Fibroblast of lung (primary cell): ENCODE results near the gene AMACR. TPM values are rescaled to one million over a fixed set of nuclear protein-coding genes. Genes with fewer than 3 reads are reported as not detected.

Source experiments
- DNase-seq, 2 donors: peaks; one replicate each; pipeline versions ENCODE4 v3.0.0 to v3.0.0-alpha.2; 2010; ENCODE audit warnings: low read depth in 2 of 2
- H2AFZ ChIP-seq: 2 replicates; pipeline ENCODE4 v1.5.1; 2012; ENCODE audit warnings: low read length, control low read depth, inconsistent platforms
- H3K27ac ChIP-seq: 2 replicates; pipeline ENCODE4 v1.5.1; 2011; ENCODE audit warnings: low read length, control low read depth; ENCODE audit not compliant: insufficient read depth
- H3K27me3 ChIP-seq: 2 replicates; pipeline ENCODE4 v1.5.1; 2011; ENCODE audit warnings: mild to moderate bottlenecking, low read length; ENCODE audit not compliant: control insufficient read depth, insufficient read depth
- H3K36me3 ChIP-seq: 2 replicates; pipeline ENCODE4 v1.5.1; 2011; ENCODE audit warnings: low read length; ENCODE audit not compliant: control insufficient read depth, insufficient read depth
- H3K4me1 ChIP-seq: 2 replicates; pipeline ENCODE4 v1.5.1; 2011; ENCODE audit warnings: low read length; ENCODE audit not compliant: control insufficient read depth, insufficient read depth; ENCODE audit errors: extremely low read depth
- H3K4me2 ChIP-seq: 2 replicates; pipeline ENCODE4 v1.5.1; 2011; ENCODE audit warnings: low read length, control low read depth; ENCODE audit not compliant: insufficient read depth; ENCODE audit errors: extremely low read depth
- H3K4me3 ChIP-seq, 4 experiments: fragments of 200-600 bp in 1 of 4; sonication (generic) in 1 of 4; replicated peaks in 1 of 4; 2 replicates each; pipeline ENCODE4 v1.5.1; 2011 to 2016; ENCODE audit warnings: low read length in 4 of 4, low read depth in 3 of 4, mild to moderate bottlenecking in 3 of 4, control low read depth in 2 of 4, inconsistent platforms in 1 of 4, mixed read lengths in 1 of 4; ENCODE audit not compliant: insufficient read depth in 1 of 4; ENCODE audit errors: control extremely low read depth in 1 of 4
- H3K79me2 ChIP-seq: 2 replicates; pipeline ENCODE4 v1.5.1; 2012; ENCODE audit warnings: mild to moderate bottlenecking, low read length, inconsistent platforms; ENCODE audit not compliant: control insufficient read depth, insufficient read depth
- H3K9ac ChIP-seq: 2 replicates; pipeline ENCODE4 v1.5.1; 2011; ENCODE audit warnings: mild to moderate bottlenecking, low read length, control low read depth; ENCODE audit not compliant: insufficient read depth
- H3K9me3 ChIP-seq: 2 replicates; pipeline ENCODE4 v1.5.1; 2012; ENCODE audit warnings: low read depth, low read length; ENCODE audit not compliant: control insufficient read depth, insufficient read depth
- H4K20me1 ChIP-seq: 2 replicates; pipeline ENCODE4 v1.5.1; 2011; ENCODE audit warnings: low read length; ENCODE audit not compliant: control insufficient read depth, insufficient read depth; ENCODE audit errors: extremely low read depth
- EZH2 ChIP-seq: IDR thresholded peaks from 2 replicates; pipeline ENCODE4 v1.5.1; 2012; ENCODE audit warnings: low read length, control low read depth, mild to moderate bottlenecking; ENCODE audit errors: missing control alignments
- polyA plus RNA-seq, 2 donors: library from polyadenylated mRNA; depleted of rRNA in 1 of 2; stranded (reverse) in 1 of 2; unstranded in 1 of 2; fragments of >200 nt; gene quantifications; 2 replicates each; pipeline ENCODE4 v1.2.1, GENCODE V29; 2011 to 2012; ENCODE audit warnings: missing spikeins in 1 of 2
- total RNA-seq: library from RNA; depleted of rRNA; stranded (reverse); fragments of >200 nt; gene quantifications from 2 replicates; pipeline ENCODE4 v1.2.1, GENCODE V29; 2014
- TF ChIP-seq, protein P1 (sequence below), 2 donors: IDR thresholded peaks in 1 of 2; conservative IDR thresholded peaks in 1 of 2; 1 replicate in 1 of 2; 2 replicates in 1 of 2; pipeline ENCODE4 v1.5.1; 2011 to 2012; ENCODE audit warnings: low read length in 2 of 2, control low read depth in 1 of 2, inconsistent platforms in 1 of 2, low read depth in 1 of 2, mild to moderate bottlenecking in 1 of 2

The AMACR gene
- total and polyA plus RNA-seq, 2 donors (not counting 1 experiment from before 2014, with no cell fraction given) = 7.6 to 14.2 TPM

DNA sequence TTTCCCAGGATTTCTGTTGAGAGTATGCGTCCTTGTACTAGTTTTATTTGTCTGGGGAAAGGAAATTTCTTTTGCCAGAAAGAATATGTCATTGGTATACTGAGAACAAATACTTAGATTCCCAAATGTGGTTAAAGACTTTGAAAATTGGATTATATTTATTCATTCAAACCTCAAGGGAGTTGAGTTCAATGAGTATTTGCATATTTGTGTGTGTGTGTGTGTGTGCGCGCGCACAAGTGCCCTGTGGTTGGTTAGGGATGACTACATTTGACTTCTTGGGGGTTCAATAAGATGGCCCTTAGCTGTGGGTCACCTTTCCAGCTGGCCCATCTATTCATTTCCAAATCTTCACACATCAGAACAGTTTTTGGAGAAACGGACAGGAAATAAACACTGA is 66.8 kb downstream of the AMACR start:
- Histone ChIP-seq H2AFZ (no peak overlapping the region), H3K79me2 (no peaks in the 10 kb centered on the region), H3K36me3 (no peaks in the 10 kb centered on the region), H3K9me3 (no peaks in the 10 kb centered on the region), H3K4me3 (no peak overlapping the region), H3K27me3 (peaks cover 43% of the 10 kb centered on the region), H3K9ac (no peak overlapping the region), H3K4me1 (no peaks in the 10 kb centered on the region), H3K4me2 (no peak overlapping the region), H3K27ac (no peak overlapping the region), H4K20me1 (no peaks in the 10 kb centered on the region)
- no peak for TF ChIP-seq EZH2
- TF ChIP-seq, protein P1, sequence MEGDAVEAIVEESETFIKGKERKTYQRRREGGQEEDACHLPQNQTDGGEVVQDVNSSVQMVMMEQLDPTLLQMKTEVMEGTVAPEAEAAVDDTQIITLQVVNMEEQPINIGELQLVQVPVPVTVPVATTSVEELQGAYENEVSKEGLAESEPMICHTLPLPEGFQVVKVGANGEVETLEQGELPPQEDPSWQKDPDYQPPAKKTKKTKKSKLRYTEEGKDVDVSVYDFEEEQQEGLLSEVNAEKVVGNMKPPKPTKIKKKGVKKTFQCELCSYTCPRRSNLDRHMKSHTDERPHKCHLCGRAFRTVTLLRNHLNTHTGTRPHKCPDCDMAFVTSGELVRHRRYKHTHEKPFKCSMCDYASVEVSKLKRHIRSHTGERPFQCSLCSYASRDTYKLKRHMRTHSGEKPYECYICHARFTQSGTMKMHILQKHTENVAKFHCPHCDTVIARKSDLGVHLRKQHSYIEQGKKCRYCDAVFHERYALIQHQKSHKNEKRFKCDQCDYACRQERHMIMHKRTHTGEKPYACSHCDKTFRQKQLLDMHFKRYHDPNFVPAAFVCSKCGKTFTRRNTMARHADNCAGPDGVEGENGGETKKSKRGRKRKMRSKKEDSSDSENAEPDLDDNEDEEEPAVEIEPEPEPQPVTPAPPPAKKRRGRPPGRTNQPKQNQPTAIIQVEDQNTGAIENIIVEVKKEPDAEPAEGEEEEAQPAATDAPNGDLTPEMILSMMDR (conservative IDR thresholded peaks at IDR 0.05 in 1 of 2, IDR thresholded peaks at IDR 0.05 in 1 of 2; ENCODE audit: low read depth in 1 of 2, low read length in 2 of 2) = no peak
- DNase-seq = no peak

DNA sequence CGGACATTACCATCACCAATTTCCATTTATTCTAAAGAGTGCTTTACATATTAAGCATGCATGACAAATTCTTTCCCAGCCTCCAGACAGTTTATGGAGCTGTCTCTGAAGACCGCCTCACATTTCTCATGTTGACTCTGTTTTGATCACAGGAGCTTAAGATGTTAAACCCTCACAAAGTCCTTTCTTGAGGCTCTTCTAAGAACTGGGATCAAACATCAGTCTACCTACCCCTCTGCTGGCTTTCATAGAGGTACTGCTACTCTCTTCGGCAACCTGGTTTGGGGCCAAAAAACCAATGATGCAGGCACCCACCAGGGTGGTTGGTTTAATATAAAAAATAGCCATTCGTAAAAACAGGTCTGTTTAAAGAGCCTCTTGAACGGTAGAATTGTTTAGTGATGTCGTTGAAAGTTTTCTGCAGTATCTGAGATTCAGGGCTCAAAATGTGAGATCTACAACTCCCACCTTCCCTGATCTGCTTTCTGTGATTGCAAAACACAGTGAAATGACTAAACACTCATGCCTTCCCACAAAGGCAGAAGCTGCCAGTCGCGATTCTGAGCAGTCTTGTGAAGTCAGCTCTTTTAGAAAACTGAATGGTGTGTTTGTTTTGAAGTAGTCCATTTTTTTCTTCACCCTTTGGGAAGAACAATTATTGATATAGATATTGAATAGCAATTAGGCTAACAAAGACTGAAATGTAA is 68.1 kb downstream of the AMACR start:
- Histone ChIP-seq H4K20me1 (no peaks in the 10 kb centered on the region), H3K4me3 (no peak overlapping the region), H3K9me3 (no peaks in the 10 kb centered on the region), H3K4me1 (no peaks in the 10 kb centered on the region), H3K79me2 (no peaks in the 10 kb centered on the region), H3K36me3 (no peaks in the 10 kb centered on the region), H3K9ac (no peak overlapping the region), H3K27me3 (peaks cover 43% of the 10 kb centered on the region), H3K27ac (no peak overlapping the region), H2AFZ (no peak overlapping the region), H3K4me2 (no peak overlapping the region)
- peak; percentile 29 to 49 for DNase-seq
- no peak for TF ChIP-seq EZH2
- TF ChIP-seq, protein P1 (conservative IDR thresholded peaks at IDR 0.05 in 1 of 2, IDR thresholded peaks at IDR 0.05 in 1 of 2; ENCODE audit: low read depth in 1 of 2, low read length in 2 of 2) = no peak

DNA sequence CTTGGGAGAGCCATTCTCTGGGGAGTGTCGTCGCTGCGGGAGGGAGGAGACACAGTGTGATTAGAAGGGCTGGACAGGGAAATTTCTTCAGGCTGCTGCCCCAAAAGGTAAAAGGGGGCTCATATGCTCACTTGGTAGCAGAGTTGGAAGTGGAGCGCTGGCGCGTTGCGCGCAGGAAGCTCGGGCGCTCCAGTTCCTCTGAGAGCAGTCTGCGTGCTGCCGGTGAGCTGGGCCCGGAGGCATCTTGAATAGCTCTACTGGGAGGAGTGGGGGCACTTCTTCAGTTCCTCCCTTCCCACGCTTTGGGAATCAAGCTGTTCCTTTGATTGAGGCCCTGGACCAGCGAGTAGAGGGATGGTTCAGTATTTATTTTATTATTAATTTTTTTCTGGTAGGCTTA is 69.0 kb downstream of the AMACR start:
- no peak overlapping the region for H3K27ac ChIP-seq

More for the DNA sequence above, 69.0 kb downstream of the AMACR start:
- Histone ChIP-seq H3K36me3 (no peaks in the 10 kb centered on the region), H3K27me3 (peaks cover 43% of the 10 kb centered on the region), H3K4me2 (no peak overlapping the region), H2AFZ (no peak overlapping the region), H3K4me3 (no peak overlapping the region), H3K9ac (no peak overlapping the region), H3K9me3 (no peaks in the 10 kb centered on the region), H4K20me1 (no peaks in the 10 kb centered on the region), H3K4me1 (no peaks in the 10 kb centered on the region), H3K79me2 (no peaks in the 10 kb centered on the region)
- no peak for DNase-seq
- no peak for TF ChIP-seq EZH2
- TF ChIP-seq, protein P1 (conservative IDR thresholded peaks at IDR 0.05 in 1 of 2, IDR thresholded peaks at IDR 0.05 in 1 of 2; ENCODE audit: low read depth in 1 of 2, low read length in 2 of 2) = no peak
